Measurements from ENCODE around the gene ZNF474.
"Not testable (repeated sequence)": the region's sequence is repeated elsewhere in the genome, so short reads cannot be mapped to it uniquely, and the experiment has no call there.

The ZNF474 gene

DNA sequence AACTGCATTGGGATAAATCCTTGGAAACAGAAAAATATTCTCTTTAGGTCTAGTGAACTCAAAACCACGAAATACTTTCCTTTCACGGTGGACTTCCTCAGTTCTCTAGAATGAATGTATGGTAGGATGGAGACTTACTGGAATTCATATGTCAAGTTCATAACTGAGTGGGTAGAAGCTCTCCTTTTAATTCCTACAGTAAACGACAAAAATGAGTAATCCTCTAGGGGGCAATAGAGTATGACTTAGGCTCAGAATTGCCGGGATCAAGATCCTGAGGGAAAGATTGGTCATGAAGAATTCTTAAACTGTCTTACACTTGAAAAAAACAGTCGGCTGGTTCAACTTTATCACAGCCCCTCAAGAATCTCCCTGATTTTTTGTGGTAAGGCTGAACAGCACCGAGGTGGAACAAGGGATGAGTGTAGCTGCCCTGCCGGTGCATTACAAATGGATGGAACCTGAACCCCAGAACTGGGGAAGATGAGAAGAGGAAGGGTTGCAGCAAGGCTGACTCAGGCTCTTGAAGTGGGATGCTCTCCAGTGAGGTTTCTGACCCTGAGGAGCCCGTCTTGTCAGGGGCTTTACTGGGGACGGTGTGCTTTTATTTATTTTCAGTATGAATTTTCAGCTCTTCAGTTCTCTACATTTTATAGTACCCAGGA lies 37.3 kb upstream of the ZNF474 start:
- H3K9me3 ChIP-seq, result no peaks in the 10 kb centered on the region
- no peak for DNase-seq
- H3K36me3 ChIP-seq, result no peaks in the 10 kb centered on the region
- no peaks in the 10 kb centered on the region for H3K27me3 ChIP-seq
- intact Hi-C loops (cut with DNase I; ENCODE audit: low total_unique reads), result no loop called here
- H3K4me3 ChIP-seq, result no peak overlapping the region
- H3K27ac ChIP-seq, result no peak overlapping the region
- TF ChIP-seq CTCF (IDR thresholded peaks at IDR 0.05), result peak; percentile 50 to 53
- H3K4me1 ChIP-seq, result peaks cover 0 to 17% (median 6%) of the 10 kb centered on the region in 4 donors

DNA sequence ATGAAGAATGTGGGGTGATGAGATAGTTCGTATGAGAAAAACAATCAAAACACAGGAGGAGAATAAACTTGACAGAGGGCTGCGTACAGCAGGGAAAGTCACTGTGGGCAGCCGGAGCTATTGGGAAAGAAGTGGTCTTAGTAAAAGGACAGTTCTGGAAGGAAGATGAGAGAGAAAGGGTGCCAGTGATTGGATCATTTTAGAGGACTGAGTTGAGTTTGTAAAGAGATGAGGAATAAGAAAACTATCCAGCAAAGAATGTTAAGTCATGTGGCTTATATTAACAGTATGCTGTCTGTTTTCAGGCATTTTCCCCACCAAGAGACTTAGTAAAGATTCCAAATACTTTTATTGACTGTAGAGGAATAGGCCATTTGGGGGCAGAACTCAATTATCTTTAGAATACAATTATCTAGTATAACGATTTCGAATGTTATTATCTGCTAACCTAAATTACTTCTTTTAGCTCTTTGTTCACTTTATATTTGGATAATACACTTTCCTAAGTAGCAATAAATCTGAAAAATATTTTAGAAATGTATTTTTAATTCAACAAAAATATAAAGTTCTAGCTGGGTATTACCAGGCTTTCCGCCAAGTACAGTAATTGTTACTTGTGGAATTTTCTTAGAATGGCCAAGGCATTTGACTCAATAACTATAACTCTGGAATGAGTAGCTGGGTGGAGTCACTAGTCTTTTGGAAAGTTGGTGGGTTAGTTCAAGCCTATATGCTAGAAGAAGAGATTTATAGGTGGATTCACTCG lies 35.7 kb upstream of the ZNF474 start:
- peaks cover 0 to 17% (median 6%) of the 10 kb centered on the region in 4 donors for H3K4me1 ChIP-seq
- intact Hi-C loops (cut with DNase I; ENCODE audit: low total_unique reads), result no loop called here
- peak overlapping the region; percentile 29 to 31 for H3K27ac ChIP-seq
- H3K4me3 ChIP-seq, result no peak overlapping the region
- no peak for DNase-seq
- H3K9me3 ChIP-seq, result no peaks in the 10 kb centered on the region
- no peak for TF ChIP-seq CTCF (IDR thresholded peaks at IDR 0.05)
- no peaks in the 10 kb centered on the region for H3K27me3 ChIP-seq
- H3K36me3 ChIP-seq, result no peaks in the 10 kb centered on the region

DNA sequence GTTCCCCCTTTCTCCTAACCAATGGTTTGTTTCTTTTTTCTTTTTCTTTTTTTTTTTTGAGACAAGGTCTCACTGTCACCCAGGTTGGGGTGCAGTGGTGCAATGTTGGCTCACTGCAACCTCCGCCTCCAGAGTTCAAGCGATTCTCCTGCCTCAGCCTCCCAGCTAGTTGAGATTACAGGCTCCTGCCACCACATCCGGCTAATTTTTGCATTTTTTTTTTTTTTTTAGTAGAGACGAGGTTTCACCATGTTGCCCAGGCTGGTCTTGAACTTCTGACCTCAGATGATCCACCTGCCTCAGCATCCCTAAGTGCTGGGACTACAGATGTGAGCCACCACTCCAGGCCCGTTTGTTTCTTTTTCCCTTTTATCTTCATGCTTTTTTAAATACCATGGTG lies 35.1 kb upstream of the ZNF474 start:
- DNase-seq; H3K27me3 ChIP-seq; intact Hi-C loops (cut with DNase I; ENCODE audit: low total_unique reads); H3K4me3 ChIP-seq; H3K27ac ChIP-seq; H3K9me3 ChIP-seq; H3K36me3 ChIP-seq: not testable (repeated sequence)
- peaks cover 0 to 17% (median 6%) of the 10 kb centered on the region in 4 donors for H3K4me1 ChIP-seq

DNA sequence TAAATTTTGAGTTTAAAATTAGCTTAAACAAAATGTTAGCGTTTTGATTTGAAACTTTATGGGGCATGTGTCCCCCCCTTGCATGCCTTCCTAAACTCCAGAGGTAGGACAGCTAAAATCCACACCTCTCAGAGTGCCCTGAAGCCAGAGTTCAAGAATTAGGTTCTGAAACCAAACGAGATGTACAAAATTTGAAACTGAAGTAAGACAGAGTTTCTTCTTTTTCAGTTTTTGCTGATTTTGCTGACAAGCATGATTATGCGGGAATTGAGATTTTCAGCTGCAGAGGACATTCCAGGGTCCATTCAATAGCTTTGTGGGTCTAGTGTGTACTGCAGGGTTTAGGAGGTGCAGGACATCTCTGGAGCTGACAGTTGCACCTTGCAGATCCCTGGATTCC lies 34.2 kb upstream of the ZNF474 start:
- Histone ChIP-seq H3K36me3 (no peaks in the 10 kb centered on the region), H3K9me3 (no peaks in the 10 kb centered on the region), H3K4me3 (no peak overlapping the region), H3K4me1 (peaks cover 0 to 17% (median 6%) of the 10 kb centered on the region in 4 donors), H3K27ac (no peak overlapping the region), H3K27me3 (no peaks in the 10 kb centered on the region)
- DNase-seq, result no peak
- intact Hi-C loops (cut with DNase I; ENCODE audit: low total_unique reads), result no loop called here
- no peak for TF ChIP-seq CTCF (IDR thresholded peaks at IDR 0.05)

GRCh38 chr5:122097391-122097790 lies 32.0 kb upstream of the ZNF474 start:
- H3K9me3 ChIP-seq, result no peaks in the 10 kb centered on the region
- intact Hi-C loops (cut with DNase I; ENCODE audit: low total_unique reads), result no loop called here
- TF ChIP-seq CTCF (IDR thresholded peaks at IDR 0.05), result no peak
- no peak overlapping the region for H3K4me3 ChIP-seq
- H3K27me3 ChIP-seq, result no peaks in the 10 kb centered on the region
- H3K27ac ChIP-seq, result no peak overlapping the region
- no peaks in the 10 kb centered on the region for H3K36me3 ChIP-seq
- no peak for DNase-seq
- peaks cover 0 to 17% (median 6%) of the 10 kb centered on the region in 4 donors for H3K4me1 ChIP-seq

DNA sequence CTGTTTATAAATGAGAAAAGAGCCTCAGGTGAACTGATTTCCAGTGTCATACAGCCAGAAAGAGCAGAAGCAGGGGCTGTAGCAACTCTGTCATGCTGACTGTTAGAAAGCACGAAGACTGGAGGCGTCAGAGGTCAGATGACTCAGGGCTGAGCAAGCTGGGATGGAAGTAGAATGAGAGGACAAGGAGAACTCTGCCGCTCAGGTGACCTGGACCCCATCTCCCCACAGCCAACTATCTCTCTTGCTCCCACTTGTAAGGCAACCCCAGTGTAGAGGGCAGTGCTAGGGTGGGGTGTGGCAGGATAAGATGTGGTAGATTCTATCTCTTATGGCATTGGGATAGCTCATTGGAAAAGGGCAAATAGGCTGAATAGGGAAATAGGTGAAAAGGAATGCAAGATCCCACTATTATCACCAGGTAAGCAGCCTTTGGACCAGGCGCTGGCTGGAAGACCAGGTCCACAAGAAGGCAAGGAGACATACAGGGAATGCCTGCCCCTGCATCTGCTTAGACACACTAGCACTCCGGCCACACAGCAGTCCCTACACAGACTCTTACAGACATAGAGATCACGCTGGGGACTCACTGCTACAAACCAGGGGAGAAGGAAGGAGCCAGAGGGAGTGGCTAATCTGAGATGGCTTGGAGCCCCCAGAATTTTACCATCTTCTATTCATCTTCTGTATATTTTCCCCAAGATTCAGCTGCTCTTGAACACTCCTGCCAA lies 30.1 kb upstream of the ZNF474 start:
- intact Hi-C loops (cut with DNase I; ENCODE audit: low total_unique reads), result no loop called here
- Histone ChIP-seq H3K9me3 (no peaks in the 10 kb centered on the region), H3K36me3 (no peaks in the 10 kb centered on the region), H3K27ac (no peak overlapping the region), H3K4me1 (peaks cover 0 to 3% (median 1%) of the 10 kb centered on the region in 4 donors), H3K27me3 (no peaks in the 10 kb centered on the region), H3K4me3 (no peak overlapping the region)
- no peak for DNase-seq
- no peak for TF ChIP-seq CTCF (IDR thresholded peaks at IDR 0.05)
